Peyer's patch (tissue), 4 donors: ENCODE measurements around the gene WRNIP1.

Experiments
- CTCF ChIP-seq, 6 experiments: fragments of 450-650 bp in 4 of 6; fragments of 200-600 bp in 2 of 6; sonication (generic) in 1 of 6; IDR thresholded peaks; one replicate each; pipeline ENCODE4 v1.5.1; 2017 to 2019; ENCODE audit warnings: antibody characterized with exemption in 6 of 6, mild to moderate bottlenecking in 3 of 6, moderate library complexity in 1 of 6
- POLR2A ChIP-seq, 2 donors: fragments of 450-650 bp; IDR thresholded peaks; one replicate each; pipeline ENCODE4 v1.5.1; 2017; ENCODE audit warnings: antibody characterized with exemption in 2 of 2, mild to moderate bottlenecking in 2 of 2, moderate library complexity in 2 of 2

- TF ChIP-seq CTCF (IDR thresholded peaks at IDR 0.05) (no peak), POLR2A (IDR thresholded peaks at IDR 0.05) (no peak)
Observed at GRCh38 chr6:2756687-2757224, 8.4 kb upstream of the WRNIP1 start.
